DOHH2 (cell line): ENCODE data around the gene TEX35.

ENCODE experiments used
- H3F3A ChIP-seq: fragments of 200-600 bp; sonication (generic), shearing (Covaris generic); 2 replicates; pipeline ENCODE4 v1.6.0; 2016; ENCODE audit warnings: antibody characterized with exemption, mild to moderate bottlenecking; ENCODE audit not compliant: control insufficient read depth, insufficient read depth
- H3K27ac ChIP-seq: fragments of 200-600 bp; sonication (generic); 2 replicates; pipeline ENCODE4 v1.5.1; 2014; ENCODE audit warnings: low read depth, mild to moderate bottlenecking, low read length, moderate library complexity
- H3K27me3 ChIP-seq: fragments of 200-600 bp; sonication (generic); 2 replicates; pipeline ENCODE4 v1.6.1; 2014; ENCODE audit warnings: mild to moderate bottlenecking, low read length, mixed read lengths; ENCODE audit not compliant: control insufficient read depth
- H3K36me3 ChIP-seq: fragments of 200-600 bp; sonication (generic); 2 replicates; pipeline ENCODE4 v1.6.1; 2014; ENCODE audit warnings: mild to moderate bottlenecking, low read length, moderate library complexity, mixed read lengths; ENCODE audit not compliant: control insufficient read depth
- H3K4me1 ChIP-seq: fragments of 200-600 bp; sonication (generic); 2 replicates; pipeline ENCODE4 v1.6.1; 2014; ENCODE audit warnings: mild to moderate bottlenecking, low read length, mixed read lengths; ENCODE audit not compliant: control insufficient read depth
- H3K4me2 ChIP-seq: fragments of 200-600 bp; sonication (generic); 2 replicates; pipeline ENCODE4 v1.6.0; 2014; ENCODE audit warnings: mild to moderate bottlenecking, low read length, moderate library complexity
- H3K4me3 ChIP-seq: fragments of 200-600 bp; sonication (generic); 2 replicates; pipeline ENCODE4 v1.5.1; 2014; ENCODE audit warnings: mild to moderate bottlenecking, low read length, mixed read lengths
- H3K79me2 ChIP-seq: fragments of 200-600 bp; sonication (generic); 2 replicates; pipeline ENCODE4 v1.6.1; 2014; ENCODE audit warnings: mild to moderate bottlenecking, low read length, mixed read lengths; ENCODE audit not compliant: control insufficient read depth
- H3K9me2 ChIP-seq: fragments of 200-600 bp; sonication (generic); replicated peaks from 2 replicates; pipeline ENCODE4 v1.6.1; 2014; ENCODE audit warnings: mild to moderate bottlenecking, low read length, mixed read lengths; ENCODE audit not compliant: control insufficient read depth
- H3K9me3 ChIP-seq: fragments of 200-600 bp; sonication (generic); 2 replicates; pipeline ENCODE4 v1.6.1; 2014; ENCODE audit warnings: antibody characterized with exemption, low read length, mixed read lengths; ENCODE audit not compliant: control insufficient read depth, insufficient read depth
- H4K20me1 ChIP-seq: fragments of 200-600 bp; sonication (generic); 2 replicates; pipeline ENCODE4 v1.6.0; 2014; ENCODE audit warnings: low read depth, mild to moderate bottlenecking, antibody characterized with exemption, low read length, moderate library complexity; ENCODE audit not compliant: control insufficient read depth, insufficient read depth
- CTCF ChIP-seq: fragments of 200-600 bp; sonication (generic); IDR thresholded peaks from one replicate; pipeline ENCODE4 v1.5.1; 2014; ENCODE audit warnings: antibody characterized with exemption, mild to moderate bottlenecking, low read depth, low read length; ENCODE audit not compliant: poor library complexity, severe bottlenecking
- EZH2phosphoT487 ChIP-seq: fragments of 200-600 bp; sonication (generic); IDR thresholded peaks from 2 replicates; pipeline ENCODE4 v1.6.1; 2017; ENCODE audit warnings: borderline replicate concordance, mild to moderate bottlenecking, antibody characterized with exemption, low read length, moderate library complexity, mixed read lengths

TEX35 gene

GRCh38 chr1:178500091-178500770 is 12.7 kb upstream of the TEX35 start:
- Histone ChIP-seq H3K9me2 (no peaks in the 10 kb centered on the region), H3F3A (no peaks in the 10 kb centered on the region), H3K27ac (no peak overlapping the region), H3K4me1 (no peaks in the 10 kb centered on the region), H4K20me1 (no peaks in the 10 kb centered on the region), H3K9me3 (no peaks in the 10 kb centered on the region), H3K79me2 (no peaks in the 10 kb centered on the region), H3K36me3 (no peaks in the 10 kb centered on the region), H3K4me2 (no peak overlapping the region), H3K4me3 (no peak overlapping the region), H3K27me3 (no peaks in the 10 kb centered on the region; the same call in 1 of the 2 replicates)
- TF ChIP-seq CTCF (no peak), EZH2phosphoT487 (no peak)

DNA sequence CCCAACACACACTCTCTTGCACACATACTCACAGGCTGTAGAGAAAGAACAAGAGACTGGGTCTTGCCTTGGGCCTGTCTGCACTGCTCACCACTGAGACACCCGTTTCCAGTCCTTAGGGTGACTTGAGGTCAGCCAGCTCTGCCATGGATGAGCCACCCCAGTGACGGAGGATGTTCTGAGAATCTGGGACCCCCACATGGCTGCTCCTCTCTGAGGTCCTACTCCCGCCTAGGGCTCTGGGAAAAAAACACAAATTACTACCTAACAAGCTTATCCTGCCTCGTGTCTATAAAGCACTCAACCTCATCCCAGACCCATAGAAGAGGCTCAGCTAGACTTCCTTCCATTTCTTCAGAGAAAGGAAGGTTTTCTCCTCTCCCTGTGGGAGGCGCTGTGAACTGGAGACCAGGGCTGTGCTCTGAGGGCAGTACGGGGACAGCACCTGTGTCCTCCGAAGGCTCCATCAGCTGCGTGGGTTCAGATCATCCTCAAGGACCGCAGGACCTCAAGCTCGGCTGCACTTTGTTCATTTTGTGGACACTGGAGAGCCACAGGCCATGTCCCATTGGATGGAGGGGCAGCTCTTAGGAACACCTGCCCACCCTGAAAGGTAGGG is 11.9 kb upstream of the TEX35 start:
- Histone ChIP-seq H3K79me2 (no peaks in the 10 kb centered on the region), H3K9me2 (no peaks in the 10 kb centered on the region), H4K20me1 (no peaks in the 10 kb centered on the region), H3K4me1 (no peaks in the 10 kb centered on the region), H3F3A (no peaks in the 10 kb centered on the region), H3K9me3 (no peaks in the 10 kb centered on the region), H3K27me3 (no peaks in the 10 kb centered on the region; the same call in 1 of the 2 replicates), H3K27ac (no peak overlapping the region), H3K36me3 (no peaks in the 10 kb centered on the region), H3K4me2 (no peak overlapping the region), H3K4me3 (no peak overlapping the region)
- TF ChIP-seq CTCF (no peak), EZH2phosphoT487 (no peak)

DNA sequence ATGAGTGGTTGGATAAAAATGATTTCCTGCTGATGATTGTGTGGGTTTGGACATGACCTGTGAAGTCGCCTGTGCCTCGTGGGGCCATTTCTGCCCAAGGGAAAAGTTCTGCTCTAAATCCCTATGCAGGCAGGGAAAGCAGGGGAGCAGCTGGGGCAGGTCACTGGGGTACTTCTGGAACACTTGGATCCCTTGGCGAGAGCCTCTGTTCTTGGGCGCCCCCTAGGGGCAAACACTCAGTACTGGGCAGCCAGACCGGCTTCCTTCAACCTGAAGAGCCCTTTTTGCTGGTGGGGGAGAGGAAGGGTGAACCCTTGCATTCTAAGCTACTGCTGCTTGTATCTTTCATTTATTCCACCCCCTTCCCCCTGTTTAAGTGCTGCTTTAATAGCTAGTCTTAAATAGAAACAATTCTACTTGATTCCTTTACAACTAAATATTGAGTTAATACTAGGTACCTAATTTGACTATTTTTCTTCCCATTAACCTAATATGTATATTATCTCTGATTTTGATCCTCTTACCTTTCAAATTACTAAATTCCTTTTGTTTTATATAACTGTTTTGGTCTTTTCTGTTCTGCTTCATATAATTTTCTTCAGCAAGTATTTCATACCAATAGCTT is 11.1 kb upstream of the TEX35 start:
- no peak overlapping the region for H3K4me2 ChIP-seq
- no peak overlapping the region for H3K27ac ChIP-seq

More for the DNA sequence above, 11.1 kb upstream of the TEX35 start:
- Histone ChIP-seq H3K27me3 (no peaks in the 10 kb centered on the region; the same call in 1 of the 2 replicates), H4K20me1 (no peaks in the 10 kb centered on the region), H3K79me2 (no peaks in the 10 kb centered on the region), H3K9me2 (no peaks in the 10 kb centered on the region), H3K9me3 (no peaks in the 10 kb centered on the region), H3F3A (no peaks in the 10 kb centered on the region), H3K4me1 (no peaks in the 10 kb centered on the region), H3K36me3 (no peaks in the 10 kb centered on the region), H3K4me3 (no peak overlapping the region)
- no peak for TF ChIP-seq EZH2phosphoT487
- TF ChIP-seq CTCF: peak; percentile 92
